Glutamatergic neuron (in vitro differentiated cells): ENCODE results near the gene TRPC4AP. TPM values are rescaled to one million over a fixed set of nuclear protein-coding genes. Genes with fewer than 3 reads are reported as not detected.

Experiments
- DNase-seq: peaks from one replicate; pipeline ENCODE4 v3.0.0; 2022
- H3K27ac Mint-ChIP-seq: one replicate; pipeline ENCODE4 v1.8.0; 2020; ENCODE audit warnings: mild to moderate bottlenecking, mixed read lengths, inconsistent platforms; ENCODE audit not compliant: unreplicated experiment
- H3K27me3 Mint-ChIP-seq: one replicate; pipeline ENCODE4 v1.8.0; 2020; ENCODE audit warnings: mild to moderate bottlenecking, moderate library complexity, mixed read lengths, inconsistent platforms; ENCODE audit not compliant: unreplicated experiment
- H3K36me3 Mint-ChIP-seq: one replicate; pipeline ENCODE4 v1.8.0; 2020; ENCODE audit warnings: mild to moderate bottlenecking, mixed read lengths, inconsistent platforms; ENCODE audit not compliant: unreplicated experiment
- H3K4me1 Mint-ChIP-seq: one replicate; pipeline ENCODE4 v1.8.0; 2020; ENCODE audit warnings: mild to moderate bottlenecking, low read depth, mixed read lengths, inconsistent platforms; ENCODE audit not compliant: unreplicated experiment
- H3K4me3 Mint-ChIP-seq: one replicate; pipeline ENCODE4 v1.8.0; 2020; ENCODE audit warnings: mild to moderate bottlenecking, mixed read lengths, inconsistent platforms; ENCODE audit not compliant: unreplicated experiment
- H3K9me3 Mint-ChIP-seq: one replicate; pipeline ENCODE4 v1.8.0; 2020; ENCODE audit warnings: mild to moderate bottlenecking, moderate library complexity, mixed read lengths, inconsistent platforms; ENCODE audit not compliant: unreplicated experiment
- CTCF ChIP-seq: fragments of 200-600 bp; sonication (generic); IDR thresholded peaks from one replicate; pipeline ENCODE4 v1.5.0; 2021; ENCODE audit not compliant: partially characterized antibody, unreplicated experiment
- total RNA-seq: library from RNA; stranded (reverse); fragmentation: NEBNext Ultra II Directional; extraction: Animal tissue kit (Norgen Biotek cat#: 25700); gene quantifications from one replicate; pipeline ENCODE4 v1.2.1, GENCODE V29; 2021; ENCODE audit not compliant: unreplicated experiment

The TRPC4AP gene
- total RNA-seq, 1 donor from 2014 or later, result 67.5 TPM

- no peak for TF ChIP-seq CTCF
- Mint-ChIP-seq H3K4me1 (no peaks in the 10 kb centered on the region), H3K9me3 (peaks cover 2% of the 10 kb centered on the region)
Measured at GRCh38 chr20:34971561-34972235, 120.9 kb downstream of the TRPC4AP start.

GRCh38 chr20:34970846-34971560, 121.6 kb downstream of the TRPC4AP start:
- no peak for DNase-seq
- Mint-ChIP-seq H3K27ac (no peak overlapping the region), H3K4me3 (no peak overlapping the region), H3K27me3 (peaks cover 2% of the 10 kb centered on the region), H3K4me1 (no peaks in the 10 kb centered on the region), H3K36me3 (no peaks in the 10 kb centered on the region), H3K9me3 (peaks cover 2% of the 10 kb centered on the region)
- no peak for TF ChIP-seq CTCF

More at GRCh38 chr20:34971561-34972235, 120.9 kb downstream of the TRPC4AP start:
- no peak for DNase-seq
- H3K36me3 Mint-ChIP-seq, result no peaks in the 10 kb centered on the region
- H3K4me3 Mint-ChIP-seq, result no peak overlapping the region
- H3K27ac Mint-ChIP-seq, result no peak overlapping the region
- H3K27me3 Mint-ChIP-seq, result peaks cover 2% of the 10 kb centered on the region

GRCh38 chr20:34970193-34970840, 122.3 kb downstream of the TRPC4AP start:
- Mint-ChIP-seq H3K4me1 (no peaks in the 10 kb centered on the region), H3K27me3 (peaks cover 2% of the 10 kb centered on the region), H3K36me3 (no peaks in the 10 kb centered on the region), H3K27ac (no peak overlapping the region), H3K4me3 (no peak overlapping the region), H3K9me3 (peaks cover 2% of the 10 kb centered on the region)
- TF ChIP-seq CTCF, result no peak
- no peak for DNase-seq

GRCh38 chr20:34968042-34968775, 124.4 kb downstream of the TRPC4AP start:
- H3K4me1 Mint-ChIP-seq, result no peaks in the 10 kb centered on the region
- no peaks in the 10 kb centered on the region for H3K36me3 Mint-ChIP-seq
- TF ChIP-seq CTCF, result no peak
- H3K9me3 Mint-ChIP-seq, result no peaks in the 10 kb centered on the region
- no peaks in the 10 kb centered on the region for H3K27me3 Mint-ChIP-seq
- DNase-seq, result no peak
- H3K4me3 Mint-ChIP-seq, result no peak overlapping the region
- no peak overlapping the region for H3K27ac Mint-ChIP-seq
